Immature natural killer cell (primary cell): ENCODE results near the gene PTPRD. TPM values are rescaled to one million over a fixed set of nuclear protein-coding genes. Genes with fewer than 3 reads are reported as not detected.

Source experiments
- DNase-seq, 3 donors: peaks; one replicate each; pipeline ENCODE4 v3.0.0; 2022; ENCODE audit warnings: mixed read lengths in 1 of 3
- H3K27ac Mint-ChIP-seq, 6 donors: one replicate each; pipeline ENCODE4 v1.8.0; 2020; ENCODE audit warnings: mixed read lengths in 6 of 6, mild to moderate bottlenecking in 5 of 6, inconsistent platforms in 4 of 6, moderate library complexity in 3 of 6
- H3K27me3 Mint-ChIP-seq, 3 donors: one replicate each; pipeline ENCODE4 v1.8.0; 2020 to 2021; ENCODE audit warnings: low read depth in 3 of 3, mild to moderate bottlenecking in 3 of 3, mixed read lengths in 3 of 3, moderate library complexity in 3 of 3, inconsistent platforms in 1 of 3
- H3K36me3 Mint-ChIP-seq, 3 donors: one replicate each; pipeline ENCODE4 v1.8.0; 2020; ENCODE audit warnings: mixed read lengths in 3 of 3, inconsistent platforms in 2 of 3, mild to moderate bottlenecking in 2 of 3
- H3K4me1 Mint-ChIP-seq, 2 donors: one replicate each; pipeline ENCODE4 v1.8.0; 2020; ENCODE audit warnings: inconsistent platforms in 2 of 2, mild to moderate bottlenecking in 2 of 2, mixed read lengths in 2 of 2, moderate library complexity in 1 of 2
- H3K4me3 Mint-ChIP-seq, 5 donors: one replicate each; pipeline ENCODE4 v1.8.0; 2020; ENCODE audit warnings: mild to moderate bottlenecking in 5 of 5, mixed read lengths in 5 of 5, inconsistent platforms in 3 of 5, moderate library complexity in 3 of 5
- H3K9me3 Mint-ChIP-seq, 6 donors: one replicate each; pipeline ENCODE4 v1.8.0; 2020; ENCODE audit warnings: mild to moderate bottlenecking in 6 of 6, mixed read lengths in 6 of 6, inconsistent platforms in 4 of 6, moderate library complexity in 3 of 6
- polyA plus RNA-seq, 3 donors: library from polyadenylated mRNA; unstranded; fragments of 300-500 nt; fragmentation: Illumina TruSeq; gene quantifications; one replicate each; pipeline ENCODE4 v1.2.3, GENCODE V29; 2021

The PTPRD gene
- polyA plus RNA-seq, 3 donors from 2014 or later: not detected

DNA sequence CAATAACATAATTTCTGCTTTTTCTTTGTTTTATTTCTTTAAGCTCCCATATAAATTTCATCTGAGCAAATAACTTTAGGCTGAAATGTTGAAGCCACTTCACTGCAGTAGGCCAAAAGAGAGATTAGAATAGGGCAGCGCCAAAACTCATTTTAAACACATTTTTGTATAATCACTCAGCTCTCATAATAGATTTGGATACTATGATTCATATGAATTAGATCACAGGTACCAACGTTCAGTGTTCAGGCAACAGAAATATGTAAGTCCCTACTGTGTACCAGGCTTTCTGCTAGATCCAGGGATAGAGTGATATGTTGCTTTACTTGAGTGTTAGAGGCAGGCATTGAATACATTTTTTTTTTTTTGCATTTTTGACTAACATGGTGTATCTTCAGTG, 370.5 kb downstream of the PTPRD start:
- H3K27me3 Mint-ChIP-seq: peaks cover 0 to 2% (median 0%) of the 10 kb centered on the region in 3 donors
- H3K36me3 Mint-ChIP-seq: no peaks in the 10 kb centered on the region
- H3K9me3 Mint-ChIP-seq: peaks cover 4 to 45% (median 23%) of the 10 kb centered on the region in 6 donors
- no peaks in the 10 kb centered on the region for H3K4me1 Mint-ChIP-seq
- no peak overlapping the region for H3K4me3 Mint-ChIP-seq
- H3K27ac Mint-ChIP-seq: no peak overlapping the region
- no peak for DNase-seq

DNA sequence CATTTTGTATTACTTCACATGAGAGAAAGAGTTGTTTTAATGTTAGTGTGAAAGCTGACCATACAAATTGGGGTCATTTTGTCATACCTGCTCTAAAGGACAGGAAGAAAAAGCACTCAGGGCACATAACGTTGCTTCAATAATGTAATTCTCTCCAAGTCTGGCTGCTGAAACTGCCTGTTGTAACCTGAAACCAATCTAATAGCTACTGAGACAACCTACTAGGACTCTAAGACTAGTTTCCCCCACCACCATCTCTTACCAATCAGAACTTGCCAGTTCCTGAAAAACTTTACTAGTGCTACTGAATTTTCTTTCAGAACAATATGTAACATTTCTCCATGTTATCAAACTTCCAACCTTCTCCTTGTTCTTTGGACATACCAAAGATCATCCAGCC, 374.7 kb downstream of the PTPRD start:
- Mint-ChIP-seq H3K9me3 (peaks cover 0 to 38% (median 11%) of the 10 kb centered on the region in 6 donors), H3K4me3 (no peak overlapping the region)

DNA sequence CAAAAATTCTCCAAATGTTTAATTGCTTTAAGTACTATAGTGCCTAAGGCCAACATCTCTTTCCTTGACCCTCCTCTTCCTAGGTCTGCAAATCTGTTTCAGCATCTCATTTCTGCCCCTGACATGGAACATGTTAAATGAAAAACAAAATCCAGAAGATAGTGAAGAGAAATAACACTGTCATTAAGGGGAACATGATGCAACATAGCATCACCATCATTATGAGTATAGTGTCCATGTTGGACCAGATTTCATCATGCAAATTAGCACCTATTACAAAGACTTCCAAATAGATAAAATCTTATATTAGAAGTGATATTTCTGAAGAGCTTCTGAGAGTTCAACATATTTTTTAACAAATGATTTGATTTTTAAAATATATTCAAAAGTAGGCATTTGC, 375.2 kb downstream of the PTPRD start:
- Mint-ChIP-seq H3K27me3 (peaks cover 0 to 2% (median 0%) of the 10 kb centered on the region in 3 donors), H3K36me3 (no peaks in the 10 kb centered on the region), H3K4me1 (no peaks in the 10 kb centered on the region), H3K27ac (no peak overlapping the region), H3K4me3 (no peak overlapping the region), H3K9me3 (peaks cover 0 to 39% (median 13%) of the 10 kb centered on the region in 6 donors)
- no peak for DNase-seq

More for the DNA sequence above, 374.7 kb downstream of the PTPRD start:
- no peak for DNase-seq
- H3K36me3 Mint-ChIP-seq: no peaks in the 10 kb centered on the region
- no peak overlapping the region for H3K27ac Mint-ChIP-seq
- H3K27me3 Mint-ChIP-seq: peaks cover 0 to 2% (median 0%) of the 10 kb centered on the region in 3 donors
- no peaks in the 10 kb centered on the region for H3K4me1 Mint-ChIP-seq

DNA sequence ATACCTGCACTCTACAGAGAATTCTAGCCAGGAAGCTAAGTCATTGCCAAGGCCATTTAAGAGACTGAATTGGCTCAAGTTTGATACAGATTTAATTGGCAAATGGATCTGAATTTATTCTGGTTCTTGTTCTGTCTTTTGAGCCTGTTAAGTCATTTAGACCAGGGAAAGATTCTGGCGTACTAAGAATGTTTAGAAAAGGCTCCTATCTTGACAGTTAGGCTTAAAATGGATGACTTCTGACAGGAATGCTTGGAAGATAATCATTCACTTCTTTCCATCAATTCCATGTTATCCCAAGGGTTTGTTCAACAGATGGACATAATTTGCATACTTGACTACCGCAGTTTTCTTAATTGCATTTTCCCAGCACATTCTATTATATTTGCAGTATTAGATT, 376.6 kb downstream of the PTPRD start:
- Mint-ChIP-seq H3K4me3 (no peak overlapping the region), H3K27ac (no peak overlapping the region), H3K27me3 (peaks cover 0 to 2% (median 0%) of the 10 kb centered on the region in 3 donors), H3K9me3 (peaks cover 4 to 44% (median 8%) of the 10 kb centered on the region in 6 donors), H3K4me1 (no peaks in the 10 kb centered on the region), H3K36me3 (no peaks in the 10 kb centered on the region)
- DNase-seq: no peak

DNA sequence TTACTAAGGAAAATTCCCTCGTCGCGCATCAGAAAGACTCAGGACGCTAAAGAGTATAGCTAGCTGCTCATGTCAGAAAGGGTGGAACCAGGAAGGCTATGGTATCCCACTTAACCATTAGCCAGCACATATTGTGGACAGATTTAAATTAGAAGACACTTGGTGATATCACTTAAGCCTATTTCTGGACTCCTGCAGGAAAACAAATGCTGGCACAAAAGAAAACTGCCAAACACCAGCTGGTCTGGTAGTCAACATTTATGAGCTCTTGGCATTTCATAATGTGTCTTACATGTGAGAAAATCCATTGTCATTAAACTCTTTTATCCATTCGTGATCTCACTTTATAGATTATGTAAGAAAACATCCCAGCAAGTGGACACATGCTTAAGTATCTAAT, 377.4 kb downstream of the PTPRD start:
- no peak for DNase-seq
- Mint-ChIP-seq H3K27me3 (peaks cover 0 to 2% (median 0%) of the 10 kb centered on the region in 3 donors), H3K36me3 (no peaks in the 10 kb centered on the region), H3K4me3 (no peak overlapping the region), H3K4me1 (no peaks in the 10 kb centered on the region), H3K27ac (no peak overlapping the region), H3K9me3 (peaks cover 6 to 48% (median 12%) of the 10 kb centered on the region in 6 donors)

DNA sequence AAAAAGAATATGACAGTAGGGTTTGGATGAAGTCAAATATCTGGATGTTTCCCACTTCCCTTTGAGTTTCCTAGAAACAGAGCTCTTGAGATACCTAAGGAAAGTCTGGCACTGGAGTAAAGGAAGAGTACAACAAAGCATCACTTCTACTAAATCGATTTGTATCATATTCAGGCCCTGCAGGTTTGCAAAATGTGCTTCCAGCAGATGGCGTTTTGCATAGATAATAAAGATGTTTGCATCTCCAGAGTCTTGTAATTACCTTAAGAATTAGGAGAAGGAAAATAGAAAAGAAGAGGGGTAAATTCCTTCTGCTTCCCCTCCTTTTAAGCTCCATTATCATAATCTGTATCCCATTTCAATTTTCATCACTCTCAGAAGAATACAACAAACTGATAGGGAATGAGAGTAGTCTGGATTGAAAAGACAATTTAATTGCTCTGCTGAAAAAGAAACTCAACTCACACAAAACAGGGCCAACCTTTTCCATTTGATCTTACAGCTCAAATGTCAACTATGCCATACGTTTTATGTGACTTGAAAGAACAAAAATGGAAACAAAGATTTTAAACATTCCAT, 380.4 kb downstream of the PTPRD start:
- H3K9me3 Mint-ChIP-seq: peaks cover 6 to 39% (median 11%) of the 10 kb centered on the region in 6 donors
- no peak for DNase-seq
- no peaks in the 10 kb centered on the region for H3K27me3 Mint-ChIP-seq
- no peaks in the 10 kb centered on the region for H3K36me3 Mint-ChIP-seq
- no peak overlapping the region for H3K4me3 Mint-ChIP-seq
- H3K27ac Mint-ChIP-seq: no peak overlapping the region
- H3K4me1 Mint-ChIP-seq: no peaks in the 10 kb centered on the region

DNA sequence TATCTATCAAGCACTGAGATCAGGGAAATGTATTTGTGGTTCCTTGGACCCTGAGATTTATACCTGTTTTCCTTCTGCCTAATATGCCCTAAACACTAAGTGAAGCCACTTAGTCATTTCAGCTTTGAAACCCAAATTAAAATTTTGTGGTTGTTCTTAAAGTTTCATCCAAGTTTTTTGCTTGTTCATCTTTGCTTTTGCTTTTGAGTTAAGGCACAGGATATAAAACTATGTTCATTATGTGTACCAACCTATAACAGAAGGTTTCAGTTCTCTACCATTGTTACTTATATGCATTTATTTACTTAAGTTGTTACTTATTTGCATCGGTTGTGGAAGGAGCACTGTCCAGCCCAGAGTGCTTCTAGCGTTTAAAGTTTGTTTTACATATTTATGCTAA, 382.3 kb downstream of the PTPRD start:
- Mint-ChIP-seq H3K9me3 (peaks cover 8 to 42% (median 16%) of the 10 kb centered on the region in 6 donors), H3K27me3 (no peaks in the 10 kb centered on the region), H3K4me3 (no peak overlapping the region), H3K36me3 (no peaks in the 10 kb centered on the region), H3K27ac (no peak overlapping the region), H3K4me1 (no peaks in the 10 kb centered on the region)
- no peak for DNase-seq

DNA sequence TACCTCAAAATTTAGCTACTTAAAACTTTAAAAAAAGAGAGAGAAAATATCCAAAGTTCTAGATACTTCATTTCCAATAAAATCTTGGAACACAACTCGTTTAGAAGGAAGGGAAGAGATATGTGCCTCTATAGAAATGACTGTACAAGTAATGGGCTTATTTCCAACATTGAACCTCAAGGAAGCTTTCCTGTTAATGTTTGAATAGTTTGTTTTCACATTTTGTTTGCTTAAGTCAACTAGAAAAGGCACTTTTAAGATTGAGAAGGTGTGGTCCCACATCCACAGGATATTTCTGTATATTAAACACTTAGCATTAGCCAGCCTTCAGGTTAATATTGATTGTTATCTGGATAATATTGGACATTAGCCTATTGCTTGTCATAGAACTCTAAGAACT, 384.7 kb downstream of the PTPRD start:
- H3K4me1 Mint-ChIP-seq: no peaks in the 10 kb centered on the region
- H3K4me3 Mint-ChIP-seq: no peak overlapping the region
- H3K36me3 Mint-ChIP-seq: no peaks in the 10 kb centered on the region
- DNase-seq: no peak
- H3K27me3 Mint-ChIP-seq: no peaks in the 10 kb centered on the region
- no peak overlapping the region for H3K27ac Mint-ChIP-seq
- peaks cover 9 to 39% (median 20%) of the 10 kb centered on the region in 6 donors for H3K9me3 Mint-ChIP-seq

DNA sequence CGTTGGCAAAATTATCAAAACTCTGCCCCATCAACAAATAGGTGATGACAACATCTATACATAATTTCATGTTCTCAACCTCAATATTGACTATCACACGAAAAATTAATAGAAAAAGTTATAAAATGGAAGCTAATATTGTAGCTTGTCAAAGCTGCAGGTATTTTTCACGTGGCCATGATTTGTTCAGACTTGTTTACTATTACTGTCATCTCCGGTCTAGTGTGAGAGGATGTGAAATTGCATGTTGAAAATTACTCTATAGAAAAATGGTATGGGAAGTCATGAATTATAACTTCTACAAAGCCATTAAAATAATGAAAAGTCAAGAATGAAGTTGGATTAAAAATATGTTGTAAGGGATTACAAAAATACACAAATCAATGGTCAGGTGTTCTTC, 385.8 kb downstream of the PTPRD start:
- H3K27ac Mint-ChIP-seq: no peak overlapping the region
- no peak overlapping the region for H3K4me3 Mint-ChIP-seq
- H3K36me3 Mint-ChIP-seq: no peaks in the 10 kb centered on the region
- H3K4me1 Mint-ChIP-seq: no peaks in the 10 kb centered on the region
- peaks cover 0 to 1% (median 0%) of the 10 kb centered on the region in 3 donors for H3K27me3 Mint-ChIP-seq
- H3K9me3 Mint-ChIP-seq: peaks cover 5 to 31% (median 17%) of the 10 kb centered on the region in 6 donors
- no peak for DNase-seq

DNA sequence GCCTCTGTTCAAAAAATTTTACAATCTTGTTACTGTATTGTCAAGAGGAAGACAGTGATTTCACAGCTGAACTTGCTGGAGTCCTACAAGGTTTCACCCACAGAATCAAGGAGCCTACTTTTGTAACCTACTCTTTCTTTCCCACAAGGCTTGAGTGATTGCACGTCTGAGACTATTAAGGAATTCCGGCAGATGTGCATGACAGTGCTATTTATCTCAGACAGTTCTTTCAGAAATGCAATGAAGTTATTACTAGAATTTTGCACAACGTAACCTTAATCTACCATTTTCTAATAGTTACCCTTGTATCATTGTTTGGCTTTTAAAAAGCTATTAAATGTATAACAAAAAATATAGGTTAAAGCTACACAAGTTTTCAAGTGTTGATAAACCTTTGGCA, 400.1 kb downstream of the PTPRD start:
- Mint-ChIP-seq H3K4me3 (no peak overlapping the region), H3K27ac (no peak overlapping the region), H3K9me3 (peaks cover 4 to 36% (median 8%) of the 10 kb centered on the region in 6 donors), H3K4me1 (no peaks in the 10 kb centered on the region), H3K36me3 (no peaks in the 10 kb centered on the region), H3K27me3 (peaks cover 0 to 2% (median 0%) of the 10 kb centered on the region in 3 donors)
- DNase-seq: no peak

DNA sequence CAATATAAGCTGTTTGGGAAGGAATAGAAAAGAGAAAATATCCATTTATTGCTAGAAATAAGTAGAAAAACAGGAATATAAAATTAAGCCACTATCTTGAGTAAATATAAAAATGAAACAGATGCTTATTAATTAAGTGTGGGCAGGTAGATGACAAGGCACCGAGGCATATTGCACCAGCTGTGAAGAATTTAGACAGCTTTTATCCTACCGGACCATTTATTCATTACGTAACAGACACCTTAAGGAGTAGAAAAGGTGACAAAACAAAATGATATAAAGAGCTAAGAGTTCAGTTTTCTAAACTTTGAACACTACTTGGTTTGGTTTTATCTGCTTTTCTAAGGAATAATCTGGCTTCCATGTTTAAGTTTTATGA, 404.1 kb downstream of the PTPRD start:
- H3K27ac Mint-ChIP-seq: no peak overlapping the region
- DNase-seq: no peak
- H3K36me3 Mint-ChIP-seq: no peaks in the 10 kb centered on the region
- no peaks in the 10 kb centered on the region for H3K4me1 Mint-ChIP-seq
- H3K27me3 Mint-ChIP-seq: peaks cover 0 to 2% (median 0%) of the 10 kb centered on the region in 3 donors
- peaks cover 0 to 25% (median 15%) of the 10 kb centered on the region in 6 donors for H3K9me3 Mint-ChIP-seq
- no peak overlapping the region for H3K4me3 Mint-ChIP-seq

DNA sequence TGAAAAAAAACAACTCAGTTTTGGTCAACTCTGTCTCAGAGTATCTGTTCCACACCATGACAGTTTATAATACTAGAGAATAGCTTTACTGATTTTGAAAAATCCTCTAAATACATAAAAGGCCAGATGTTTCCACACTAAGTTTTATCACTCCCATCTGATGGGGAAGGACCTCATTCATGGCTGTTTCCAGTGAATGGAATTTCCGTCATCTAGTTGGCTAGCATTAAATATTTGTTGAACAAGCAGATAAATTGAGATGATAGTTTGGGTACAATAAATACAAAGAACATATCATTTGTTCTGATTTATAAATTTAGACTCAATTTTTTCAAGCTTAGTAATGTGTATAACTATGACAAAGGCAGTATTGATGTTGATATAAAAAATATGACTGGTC, 408.5 kb downstream of the PTPRD start:
- no peak for DNase-seq
- Mint-ChIP-seq H3K4me1 (no peaks in the 10 kb centered on the region), H3K27me3 (no peaks in the 10 kb centered on the region), H3K9me3 (peaks cover 0 to 19% (median 13%) of the 10 kb centered on the region in 6 donors), H3K36me3 (no peaks in the 10 kb centered on the region), H3K27ac (no peak overlapping the region), H3K4me3 (no peak overlapping the region)

DNA sequence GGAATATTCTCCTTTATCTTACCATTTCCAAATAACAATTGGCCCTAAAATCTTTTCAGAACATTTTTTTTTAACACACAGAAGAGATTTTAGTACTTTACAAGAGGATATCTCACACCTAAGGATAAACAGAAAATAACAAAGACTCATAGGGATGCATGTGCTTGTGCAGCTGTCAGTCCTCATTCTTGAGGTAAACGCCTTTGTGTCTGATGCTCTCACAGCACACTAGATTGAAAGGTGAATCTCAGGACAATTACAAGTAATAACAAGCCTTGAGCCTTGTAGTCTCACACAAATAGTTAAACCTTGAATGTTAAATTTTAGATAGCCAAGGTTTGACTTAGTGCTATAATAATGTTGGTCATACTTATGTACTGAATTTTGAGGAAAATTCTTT, 439.2 kb downstream of the PTPRD start:
- Mint-ChIP-seq H3K27ac (no peak overlapping the region), H3K4me3 (no peak overlapping the region), H3K4me1 (no peaks in the 10 kb centered on the region), H3K9me3 (peaks cover 11 to 37% (median 16%) of the 10 kb centered on the region in 6 donors), H3K27me3 (no peaks in the 10 kb centered on the region), H3K36me3 (no peaks in the 10 kb centered on the region)
- no peak for DNase-seq

DNA sequence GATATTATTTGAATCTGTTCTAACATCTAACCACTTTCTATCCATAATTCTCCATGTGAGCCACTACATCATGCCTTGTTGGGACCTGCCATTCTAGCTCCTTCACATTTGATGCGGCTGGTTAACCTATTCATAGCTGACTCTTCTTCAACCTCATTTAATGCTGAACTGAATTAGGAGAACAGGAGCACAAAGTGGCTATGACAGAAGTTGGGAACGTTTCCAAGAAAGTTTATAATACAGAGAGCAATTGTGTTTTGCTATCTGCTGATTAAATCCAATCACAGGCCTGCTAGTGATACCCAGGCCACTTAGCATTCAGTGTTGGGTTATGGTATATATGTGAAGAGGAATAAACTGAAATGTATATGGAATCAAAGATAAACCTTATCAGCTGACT, 440.3 kb downstream of the PTPRD start:
- Mint-ChIP-seq H3K4me3 (no peak overlapping the region), H3K27me3 (no peaks in the 10 kb centered on the region), H3K9me3 (peaks cover 5 to 26% (median 15%) of the 10 kb centered on the region in 6 donors)

DNA sequence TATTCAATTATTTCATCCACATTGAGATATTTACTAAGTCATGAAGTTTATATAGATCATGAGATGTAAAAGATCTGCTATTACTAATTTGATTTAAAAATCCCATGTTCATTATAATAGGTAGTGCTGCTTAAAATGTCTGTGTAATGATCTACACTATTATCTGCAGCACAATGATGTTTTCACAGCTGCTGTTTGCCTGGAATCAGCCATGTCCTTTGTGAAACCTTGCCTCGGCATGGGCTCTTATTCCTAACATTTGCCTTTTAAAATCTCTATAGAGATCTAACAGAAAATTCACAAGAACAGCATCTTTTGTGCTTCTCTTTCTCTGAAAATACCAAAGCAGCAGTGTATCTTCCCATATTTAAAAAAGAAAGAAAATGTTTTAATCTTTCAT, 444.6 kb downstream of the PTPRD start:
- Mint-ChIP-seq H3K4me3 (no peak overlapping the region), H3K36me3 (no peaks in the 10 kb centered on the region), H3K9me3 (peaks cover 0 to 16% (median 10%) of the 10 kb centered on the region in 6 donors), H3K27me3 (no peaks in the 10 kb centered on the region), H3K27ac (no peak overlapping the region), H3K4me1 (no peaks in the 10 kb centered on the region)
- no peak for DNase-seq

More for the DNA sequence above, 440.3 kb downstream of the PTPRD start:
- no peak overlapping the region for H3K27ac Mint-ChIP-seq
- H3K36me3 Mint-ChIP-seq: no peaks in the 10 kb centered on the region
- no peaks in the 10 kb centered on the region for H3K4me1 Mint-ChIP-seq
- DNase-seq: no peak
